Dermis microvascular lymphatic vessel endothelial cell (primary cell): ENCODE results near the gene MSRB1. TPM values are rescaled to one million over a fixed set of nuclear protein-coding genes. Genes with fewer than 3 reads are reported as not detected.
A peak's percentile ranks its signal among the peaks of the same experiment; 100 is the strongest.
"Not testable (repeated sequence)": the region's sequence is repeated elsewhere in the genome, so short reads cannot be mapped to it uniquely, and the experiment has no call there.

Source experiments
- DNase-seq, 2 donors: peaks; one replicate each; pipeline versions ENCODE4 v3.0.0 to v3.0.0-alpha.2; 2010; ENCODE audit warnings: low read depth in 2 of 2
- total RNA-seq: library from RNA; depleted of rRNA; stranded (reverse); fragments of >200 nt; gene quantifications from 2 replicates; pipeline ENCODE4 v1.2.1, GENCODE V29; 2014

MSRB1 gene
- total RNA-seq, 1 donor from 2014 or later: 10.4 TPM

DNA sequence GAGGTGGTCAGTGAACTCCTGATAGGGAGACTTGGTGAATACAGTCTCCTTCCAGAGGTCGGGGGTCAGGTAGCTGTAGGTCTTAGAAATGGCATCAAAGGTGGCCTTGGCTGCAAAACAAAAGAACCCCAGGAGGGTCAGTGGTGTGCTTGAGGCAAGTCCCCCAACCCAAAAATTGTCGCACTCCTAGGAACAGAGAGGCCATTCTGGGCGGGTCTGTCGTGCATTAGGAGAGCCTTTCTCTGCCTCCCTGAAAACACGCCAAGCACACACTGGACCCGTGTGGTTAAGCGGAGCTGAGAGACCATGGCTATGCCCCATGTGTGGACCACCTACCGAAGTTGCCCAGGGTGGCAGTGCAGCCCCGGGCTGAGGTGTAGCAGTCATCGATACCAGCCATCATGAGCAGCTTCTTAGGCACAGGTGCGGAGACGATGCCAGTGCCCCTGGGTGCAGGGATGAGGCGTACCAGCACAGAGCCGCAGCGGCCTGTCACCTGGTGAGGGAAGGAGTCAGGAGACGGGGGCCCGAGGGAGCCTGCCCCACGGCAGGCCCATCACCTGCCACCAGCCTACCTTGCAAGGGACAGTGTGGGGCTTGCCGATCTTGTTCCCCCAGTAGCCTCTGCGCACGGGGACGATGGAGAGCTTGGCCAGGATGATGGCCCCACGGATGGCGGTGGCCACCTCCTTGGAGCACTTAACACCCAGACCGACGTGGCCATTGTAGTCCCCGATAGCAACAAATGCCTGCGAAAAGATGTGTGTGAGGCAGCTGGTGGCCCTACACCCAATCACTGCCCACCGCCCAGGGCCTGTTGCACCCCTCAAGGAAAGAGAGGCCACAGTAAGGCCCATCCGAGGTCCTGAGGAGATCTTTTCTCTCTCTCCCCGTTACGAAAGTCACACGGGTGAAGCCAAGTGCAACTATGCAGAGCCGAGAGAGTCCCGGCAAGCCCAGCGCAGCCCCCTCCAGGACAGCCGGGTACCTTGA lies 19.5 kb upstream of the MSRB1 start:
- DNase-seq: not testable (repeated sequence)

DNA sequence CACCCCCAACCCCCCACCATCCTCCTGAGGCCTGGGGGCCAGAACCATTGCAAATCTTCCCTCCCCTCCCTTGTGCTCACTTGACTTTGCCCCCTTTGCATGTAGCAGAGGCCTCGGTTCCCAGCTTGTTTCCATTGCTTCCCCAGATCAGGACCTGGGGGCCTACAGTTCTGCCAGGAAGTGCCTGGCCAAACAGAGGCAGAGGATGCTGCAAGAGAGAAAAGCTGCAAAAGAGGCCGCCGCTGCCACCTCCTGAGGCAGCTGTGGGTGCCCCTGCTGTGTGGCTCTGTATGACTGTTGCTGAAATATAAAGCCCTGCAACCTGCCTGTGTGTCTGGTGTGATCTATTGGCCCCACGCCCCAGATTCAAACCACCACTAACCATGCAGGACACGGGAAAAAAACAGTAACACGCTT lies 18.7 kb upstream of the MSRB1 start:
- DNase-seq: no peak

DNA sequence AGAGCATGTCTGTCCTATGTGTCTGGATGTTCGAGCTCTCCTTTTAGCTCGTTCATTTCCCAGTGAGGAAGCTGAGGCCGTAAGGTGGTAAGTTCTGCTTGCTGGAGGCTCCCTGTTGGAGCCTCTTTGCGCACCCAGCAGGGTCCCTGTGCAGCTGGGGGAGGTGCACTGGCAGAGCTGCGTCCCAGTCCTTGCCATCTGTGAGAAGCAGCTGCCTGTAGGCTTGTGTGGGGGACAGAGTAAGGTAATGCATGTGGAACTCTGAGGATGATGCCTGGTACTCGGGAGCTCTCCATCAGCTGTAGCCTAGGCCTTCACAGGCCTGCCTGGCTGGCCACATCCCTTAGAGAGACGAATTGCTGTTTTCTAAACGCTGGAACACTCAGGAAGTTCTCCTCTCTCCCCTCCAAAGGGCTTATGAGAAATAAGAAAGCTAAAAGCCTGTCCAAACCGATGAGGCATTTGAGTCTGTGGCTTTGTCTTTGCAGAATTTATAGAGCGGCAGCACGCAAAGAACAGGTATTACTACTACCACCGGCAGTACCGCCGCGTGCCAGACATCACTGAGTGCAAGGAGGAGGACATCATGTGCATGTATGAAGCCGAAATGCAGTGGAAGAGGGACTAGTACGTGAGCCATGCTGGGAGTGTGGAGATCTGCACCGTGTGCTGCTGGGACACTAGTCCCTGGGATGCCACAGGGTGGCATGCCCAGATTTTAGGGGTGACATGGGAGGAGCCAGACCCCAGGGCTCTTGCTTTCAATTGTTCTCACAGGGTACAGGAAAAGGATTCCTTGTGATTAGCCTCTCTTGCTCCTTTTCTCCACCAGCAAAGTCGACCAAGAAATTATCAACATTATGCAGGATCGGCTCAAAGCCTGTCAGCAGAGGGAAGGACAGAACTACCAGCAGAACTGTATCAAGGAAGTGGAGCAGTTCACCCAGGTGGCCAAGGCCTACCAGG lies 17.9 kb upstream of the MSRB1 start:
- DNase-seq: peak in 1 of 2 donors; percentile 21

- peak; percentile 83 to 93 for DNase-seq
Observed at GRCh38 chr16:1959269-1960039, 16.5 kb upstream of the MSRB1 start, which contains the start of gene NDUFB10. TSS of gene NDUFB10 (plus strand) at chr16:1959538. CDS start at chr16:1959625, 87 bp downstream.

DNA sequence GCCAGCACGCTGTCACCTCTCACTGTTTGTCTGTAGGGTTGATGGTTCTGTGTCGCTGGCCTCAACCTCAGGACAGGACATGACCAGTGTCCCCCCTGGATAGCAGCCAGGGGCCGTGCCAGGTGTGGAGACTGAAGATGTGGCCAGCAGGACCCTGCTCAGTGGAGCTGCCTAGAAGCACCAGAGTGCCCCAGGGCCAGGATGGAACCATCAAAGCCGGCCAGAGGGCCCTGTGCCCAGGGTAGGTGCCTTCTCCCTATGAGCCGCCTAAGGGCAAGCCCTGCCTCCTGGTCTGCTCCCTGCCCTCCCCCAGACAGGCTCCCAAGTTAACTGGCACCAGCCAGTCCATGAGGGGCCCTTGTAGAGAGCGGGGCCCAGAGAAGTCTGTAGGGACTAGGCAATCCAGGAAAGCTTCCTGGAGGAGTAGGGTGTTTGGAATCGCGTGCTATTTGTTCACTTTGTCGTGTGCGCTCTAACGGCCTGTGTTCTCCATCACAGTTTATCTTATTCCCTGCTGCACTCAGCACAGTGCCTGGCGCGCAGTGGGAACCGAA lies 15.8 kb upstream of the MSRB1 start:
- DNase-seq: no peak

GRCh38 chr16:1958143-1958491 lies 15.1 kb upstream of the MSRB1 start:
- not testable (repeated sequence) for DNase-seq

GRCh38 chr16:1957434-1958142 lies 14.6 kb upstream of the MSRB1 start:
- DNase-seq: not testable (repeated sequence)

GRCh38 chr16:1953734-1954133 lies 10.7 kb upstream of the MSRB1 start:
- DNase-seq: no peak

GRCh38 chr16:1950559-1950958 lies 7.6 kb upstream of the MSRB1 start:
- DNase-seq: no peak

DNA sequence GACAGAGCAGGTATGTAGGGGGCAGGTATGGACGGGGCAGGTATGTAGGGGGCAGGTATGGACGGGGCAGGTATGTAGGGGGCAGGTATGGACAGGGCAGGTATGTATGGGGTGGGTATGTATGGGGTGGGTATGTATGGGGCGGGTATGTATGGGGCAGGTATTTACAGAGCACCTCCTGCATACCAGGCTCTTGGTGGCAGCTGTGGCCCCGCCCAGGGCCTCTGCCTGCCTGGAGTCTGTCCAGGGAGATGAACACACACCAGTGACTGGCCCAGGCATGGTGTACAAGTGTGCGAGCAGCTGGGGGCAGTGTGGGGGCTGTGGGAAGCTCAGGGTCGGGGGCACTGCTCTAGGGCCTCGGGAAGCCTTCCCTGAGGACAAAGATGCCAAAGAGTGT lies 7.0 kb upstream of the MSRB1 start:
- DNase-seq: no peak

- no peak for DNase-seq
Observed at GRCh38 chr16:1949507-1949906, 6.5 kb upstream of the MSRB1 start.

DNA sequence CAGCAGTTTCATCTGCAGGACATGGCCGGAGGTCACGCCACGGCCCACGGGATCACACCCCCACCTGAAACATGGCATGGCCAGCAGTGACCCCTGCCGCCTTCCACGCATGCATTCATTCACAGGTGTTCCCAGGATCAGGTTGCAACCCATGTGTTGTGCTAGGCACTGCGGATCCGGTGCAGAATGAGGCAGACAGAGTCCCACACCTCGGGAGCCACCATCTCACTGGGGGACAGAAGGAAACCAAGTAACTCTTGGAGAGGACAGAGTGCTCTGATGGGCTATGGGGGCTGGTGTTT lies 4.3 kb upstream of the MSRB1 start:
- no peak for DNase-seq

DNA sequence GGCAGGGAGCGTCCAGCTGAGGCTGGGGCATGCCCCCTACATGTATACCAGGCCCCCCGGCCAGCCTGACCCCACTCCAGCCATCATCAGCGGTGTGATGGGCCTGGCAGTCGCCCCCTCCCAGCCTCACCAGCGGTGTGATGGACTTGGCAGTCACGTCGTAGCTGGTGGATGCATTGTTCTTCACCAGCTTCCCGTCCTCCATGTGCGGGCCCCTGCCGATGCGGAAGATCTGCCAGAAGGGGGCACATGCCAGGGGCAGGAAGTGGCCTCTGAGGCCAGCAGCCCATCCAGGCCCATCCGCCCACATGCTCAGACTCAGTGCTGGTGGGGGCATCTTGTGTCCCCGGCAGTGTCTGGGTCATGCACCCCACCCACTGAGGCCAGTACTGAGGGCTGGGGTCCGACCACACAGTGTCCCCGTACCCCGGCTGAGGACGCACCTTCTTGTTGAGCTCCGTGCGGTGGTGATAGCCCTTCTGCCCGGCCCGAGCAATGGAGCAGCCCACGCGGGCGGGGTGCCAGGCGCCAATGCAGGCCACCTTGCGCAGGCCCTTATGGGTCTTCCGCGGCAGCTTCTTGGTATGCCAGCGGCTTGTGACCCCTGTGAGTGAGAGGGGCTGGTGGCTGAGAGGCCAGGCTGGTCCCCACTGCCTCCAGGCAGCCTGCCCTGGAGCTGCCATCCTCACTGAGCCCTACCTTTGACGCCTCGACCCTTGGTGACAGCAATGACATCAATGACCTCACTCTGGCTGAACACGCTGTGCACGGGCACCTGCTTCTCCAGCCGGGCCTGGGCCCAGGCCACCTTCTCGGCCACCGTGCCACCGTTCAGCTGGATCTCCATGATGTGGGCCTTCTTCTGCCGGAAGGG lies 3.7 kb upstream of the MSRB1 start:
- DNase-seq: no peak

DNA sequence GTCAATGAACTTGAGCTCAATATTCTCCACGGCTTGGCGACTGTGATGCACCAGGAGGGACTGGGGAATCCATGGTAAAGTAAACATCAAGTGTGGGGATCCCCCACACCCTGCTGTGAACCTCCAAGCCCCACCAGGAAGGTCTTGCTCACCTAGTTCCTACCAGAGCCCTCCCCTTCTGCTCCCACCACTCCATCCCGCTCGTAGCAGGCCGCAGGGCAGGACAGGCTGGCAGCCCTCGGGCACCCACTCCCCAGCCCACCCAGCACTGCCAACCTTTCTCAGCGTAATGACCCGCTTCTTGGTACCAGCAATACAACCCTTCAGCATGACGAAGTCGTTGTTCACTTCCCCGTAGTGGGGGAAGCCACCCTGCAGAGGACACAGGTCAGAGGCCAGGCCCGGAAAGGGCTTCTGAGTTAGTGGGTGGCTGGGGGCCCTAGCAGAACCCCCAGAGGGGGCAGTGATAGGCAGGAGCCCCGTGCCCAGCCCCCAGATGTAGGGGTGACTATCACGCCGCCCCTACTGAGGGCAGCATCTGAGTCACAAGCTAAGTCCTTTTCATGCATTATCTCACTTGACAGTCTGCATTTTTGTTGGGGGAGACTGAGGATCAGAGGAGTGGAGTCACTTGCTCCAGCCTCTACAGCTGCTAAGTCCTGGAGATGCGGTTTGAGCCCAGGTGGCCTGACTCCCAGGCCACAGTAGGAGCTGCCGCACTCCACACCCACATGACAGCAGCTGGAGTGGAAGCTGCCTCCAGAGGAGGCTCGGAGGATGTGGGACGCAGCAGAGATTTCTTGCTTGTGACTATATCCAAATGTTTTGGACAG lies 2.8 kb upstream of the MSRB1 start:
- DNase-seq: no peak

- DNase-seq: no peak
Observed at GRCh38 chr16:1944612-1945199, 1.7 kb upstream of the MSRB1 start.

GRCh38 chr16:1942047-1942809 lies 771 bp downstream of the MSRB1 start:
- DNase-seq: no peak
